Skeletal muscle satellite cell (primary cell): ENCODE results near the gene CPAMD8.

Experiments used
- H3K27me3 ChIP-seq: 2 replicates; pipeline ENCODE4 v1.7.0; 2013; ENCODE audit warnings: low read length; ENCODE audit not compliant: control insufficient read depth, insufficient read depth
- H3K36me3 ChIP-seq: 2 replicates; pipeline ENCODE4 v1.7.0; 2013; ENCODE audit warnings: mild to moderate bottlenecking, control low read depth, low read length; ENCODE audit not compliant: insufficient read depth
- H3K4me1 ChIP-seq: 2 replicates; pipeline ENCODE4 v1.7.0; 2013; ENCODE audit warnings: low read length; ENCODE audit not compliant: control insufficient read depth, insufficient read depth
- H3K4me2 ChIP-seq: 2 replicates; pipeline ENCODE4 v1.7.0; 2013; ENCODE audit warnings: mild to moderate bottlenecking, low read length
- H3K4me3 ChIP-seq: 2 replicates; pipeline ENCODE4 v1.7.0; 2013; ENCODE audit warnings: low read length
- H3K9ac ChIP-seq: 2 replicates; pipeline ENCODE4 v1.7.0; 2013; ENCODE audit warnings: mild to moderate bottlenecking, low read depth, low read length, moderate library complexity
- H3K9me3 ChIP-seq: replicated peaks from 2 replicates; pipeline ENCODE4 v1.7.0; 2013; ENCODE audit warnings: mild to moderate bottlenecking, control low read depth, low read length

Gene CPAMD8

GRCh38 chr19:16895467-16896145 is 131.0 kb downstream of the CPAMD8 start:
- Histone ChIP-seq H3K4me3 (no peak overlapping the region), H3K36me3 (no peaks in the 10 kb centered on the region), H3K4me1 (peaks cover 7% of the 10 kb centered on the region), H3K9ac (no peak overlapping the region), H3K4me2 (peak overlapping the region; percentile 79), H3K27me3 (peaks cover 28% of the 10 kb centered on the region), H3K9me3 (no peaks in the 10 kb centered on the region)

GRCh38 chr19:16894080-16894479 is 132.5 kb downstream of the CPAMD8 start:
- Histone ChIP-seq H3K27me3 (peaks cover 31% of the 10 kb centered on the region), H3K4me2 (no peak overlapping the region), H3K4me1 (peaks cover 13% of the 10 kb centered on the region), H3K36me3 (no peaks in the 10 kb centered on the region), H3K4me3 (no peak overlapping the region), H3K9ac (no peak overlapping the region), H3K9me3 (no peaks in the 10 kb centered on the region)

- Histone ChIP-seq H3K9ac (no peak overlapping the region), H3K9me3 (no peaks in the 10 kb centered on the region), H3K4me3 (no peak overlapping the region), H3K4me1 (peaks cover 18% of the 10 kb centered on the region), H3K36me3 (no peaks in the 10 kb centered on the region), H3K4me2 (no peak overlapping the region), H3K27me3 (peaks cover 31% of the 10 kb centered on the region)
These were observed 133.0 kb downstream of the CPAMD8 start for GRCh38 chr19:16893686-16893989.

- Histone ChIP-seq H3K9me3 (no peaks in the 10 kb centered on the region), H3K4me1 (peaks cover 19% of the 10 kb centered on the region), H3K9ac (no peak overlapping the region), H3K4me2 (no peak overlapping the region), H3K36me3 (no peaks in the 10 kb centered on the region), H3K4me3 (no peak overlapping the region), H3K27me3 (peaks cover 31% of the 10 kb centered on the region)
These were observed 133.5 kb downstream of the CPAMD8 start for GRCh38 chr19:16892868-16893685.

- Histone ChIP-seq H3K9me3 (no peaks in the 10 kb centered on the region), H3K9ac (no peak overlapping the region), H3K4me2 (no peak overlapping the region), H3K36me3 (no peaks in the 10 kb centered on the region), H3K27me3 (peaks cover 31% of the 10 kb centered on the region), H3K4me1 (peaks cover 19% of the 10 kb centered on the region), H3K4me3 (no peak overlapping the region)
These were observed 134.2 kb downstream of the CPAMD8 start for GRCh38 chr19:16892436-16892835.

- Histone ChIP-seq H3K4me1 (peaks cover 19% of the 10 kb centered on the region), H3K36me3 (no peaks in the 10 kb centered on the region), H3K4me2 (no peak overlapping the region), H3K4me3 (no peak overlapping the region), H3K27me3 (peaks cover 31% of the 10 kb centered on the region), H3K9ac (no peak overlapping the region), H3K9me3 (no peaks in the 10 kb centered on the region)
These were observed 134.8 kb downstream of the CPAMD8 start for GRCh38 chr19:16891696-16892382.

- Histone ChIP-seq H3K4me3 (no peak overlapping the region), H3K4me1 (peaks cover 12% of the 10 kb centered on the region), H3K4me2 (no peak overlapping the region), H3K9ac (no peak overlapping the region), H3K36me3 (no peaks in the 10 kb centered on the region), H3K27me3 (peaks cover 23% of the 10 kb centered on the region), H3K9me3 (no peaks in the 10 kb centered on the region)
These were observed 136.0 kb downstream of the CPAMD8 start for GRCh38 chr19:16890461-16891184.

- H3K36me3 ChIP-seq: no peaks in the 10 kb centered on the region
- peaks cover 12% of the 10 kb centered on the region for H3K4me1 ChIP-seq
- no peak overlapping the region for H3K4me3 ChIP-seq
- no peaks in the 10 kb centered on the region for H3K9me3 ChIP-seq
- H3K4me2 ChIP-seq: peak overlapping the region; percentile 65
- peaks cover 21% of the 10 kb centered on the region for H3K27me3 ChIP-seq
- no peak overlapping the region for H3K9ac ChIP-seq
These were observed 136.6 kb downstream of the CPAMD8 start for GRCh38 chr19:16889883-16890460.

GRCh38 chr19:16889366-16889882 is 137.2 kb downstream of the CPAMD8 start:
- H3K36me3 ChIP-seq: no peaks in the 10 kb centered on the region
- H3K27me3 ChIP-seq: peaks cover 19% of the 10 kb centered on the region
- H3K9me3 ChIP-seq: no peaks in the 10 kb centered on the region
- H3K4me1 ChIP-seq: peaks cover 12% of the 10 kb centered on the region
- peak overlapping the region; percentile 65 for H3K4me2 ChIP-seq
- no peak overlapping the region for H3K4me3 ChIP-seq
- no peak overlapping the region for H3K9ac ChIP-seq

GRCh38 chr19:16888629-16889365 is 137.8 kb downstream of the CPAMD8 start, which contains the start of gene F2RL3:
Gene F2RL3 (plus strand): TSS chr19:16888999. CDS start chr19:16889190, 191 bp downstream.
- Histone ChIP-seq H3K9me3 (no peaks in the 10 kb centered on the region), H3K27me3 (peaks cover 17% of the 10 kb centered on the region), H3K4me2 (peak within 1 kb of the TSS; percentile 65), H3K9ac (no peak within 1 kb of the TSS), H3K4me1 (peaks cover 12% of the 10 kb centered on the region), H3K36me3 (no peaks in the 10 kb centered on the region), H3K4me3 (no peak within 1 kb of the TSS)
